ENCODE measurements around the gene ERVFRD-1. TPM values are rescaled to one million over a fixed set of nuclear protein-coding genes. Genes with fewer than 3 reads are reported as not detected.

The ERVFRD-1 gene
- total RNA-seq, 1 donor from 2014 or later: 0.25 TPM

- H3K4me1 ChIP-seq: no peaks in the 10 kb centered on the region
- H3K36me3 ChIP-seq: no peaks in the 10 kb centered on the region
- no peaks in the 10 kb centered on the region for H3K9me3 ChIP-seq
- DNase-seq (ENCODE audit: extremely low spot score in 2 of 2): no peak
- intact Hi-C loops (cut with DNase I): no loop called here
- H3K27ac ChIP-seq: no peak overlapping the region
- no peak overlapping the region for H3K4me3 ChIP-seq
- no peak for TF ChIP-seq CTCF (IDR thresholded peaks at IDR 0.05)
- no peak for TF ChIP-seq POLR2A (IDR thresholded peaks at IDR 0.05)
- no peak for TF ChIP-seq POLR2AphosphoS5 (IDR thresholded peaks at IDR 0.05; ENCODE audit: insufficient read depth in 1 of 2, low read depth in 1 of 2)
- no peaks in the 10 kb centered on the region for H3K27me3 ChIP-seq
Measured at GRCh38 chr6:11072101-11072500, 39.4 kb downstream of the ERVFRD-1 start.

GRCh38 chr6:11069760-11070159 lies 41.8 kb downstream of the ERVFRD-1 start:
- DNase-seq (ENCODE audit: extremely low spot score in 2 of 2): no peak
- Histone ChIP-seq H3K9me3 (no peaks in the 10 kb centered on the region), H3K27ac (no peak overlapping the region), H3K36me3 (no peaks in the 10 kb centered on the region), H3K4me1 (no peaks in the 10 kb centered on the region), H3K27me3 (no peaks in the 10 kb centered on the region), H3K4me3 (no peak overlapping the region)
- intact Hi-C loops (cut with DNase I): loop anchor here (10.0 kb wide), 1 partner anchor 115 kb away; no protein-coding TSS in a partner anchor
- TF ChIP-seq POLR2AphosphoS5 (IDR thresholded peaks at IDR 0.05; ENCODE audit: insufficient read depth in 1 of 2, low read depth in 1 of 2) (no peak), POLR2A (IDR thresholded peaks at IDR 0.05) (no peak), CTCF (IDR thresholded peaks at IDR 0.05) (no peak)

GRCh38 chr6:11067348-11067747 lies 44.2 kb downstream of the ERVFRD-1 start:
- Histone ChIP-seq H3K4me3 (no peak overlapping the region), H3K27ac (no peak overlapping the region), H3K4me1 (no peaks in the 10 kb centered on the region), H3K27me3 (no peaks in the 10 kb centered on the region), H3K36me3 (no peaks in the 10 kb centered on the region), H3K9me3 (no peaks in the 10 kb centered on the region)
- intact Hi-C loops (cut with DNase I): loop anchor here (10.0 kb wide), 1 partner anchor 113 kb away; no protein-coding TSS in a partner anchor
- TF ChIP-seq POLR2A (IDR thresholded peaks at IDR 0.05): no peak
- no peak for TF ChIP-seq POLR2AphosphoS5 (IDR thresholded peaks at IDR 0.05; ENCODE audit: insufficient read depth in 1 of 2, low read depth in 1 of 2)
- TF ChIP-seq CTCF (IDR thresholded peaks at IDR 0.05): no peak
- no peak for DNase-seq (ENCODE audit: extremely low spot score in 2 of 2)

GRCh38 chr6:11066505-11067347 lies 44.8 kb downstream of the ERVFRD-1 start:
- TF ChIP-seq POLR2AphosphoS5 (IDR thresholded peaks at IDR 0.05; ENCODE audit: insufficient read depth in 1 of 2, low read depth in 1 of 2) (no peak), POLR2A (IDR thresholded peaks at IDR 0.05) (no peak), CTCF (IDR thresholded peaks at IDR 0.05) (no peak)
- Histone ChIP-seq H3K9me3 (no peaks in the 10 kb centered on the region), H3K4me1 (no peaks in the 10 kb centered on the region), H3K36me3 (no peaks in the 10 kb centered on the region), H3K27me3 (no peaks in the 10 kb centered on the region), H3K4me3 (no peak overlapping the region), H3K27ac (no peak overlapping the region)
- intact Hi-C loops (cut with DNase I): loop anchor here (10.0 kb wide), 1 partner anchor 112 kb away; no protein-coding TSS in a partner anchor
- no peak for DNase-seq (ENCODE audit: extremely low spot score in 2 of 2)
